Loucy (cell line): ENCODE measurements around the gene PAGE2B.

ENCODE experiments used
- CTCF ChIP-seq: fragments of 200-600 bp; sonication (generic); conservative IDR thresholded peaks from 2 replicates; pipeline ENCODE4 v1.5.1; 2014; ENCODE audit warnings: mild to moderate bottlenecking, antibody characterized with exemption, low read length
- EZH2phosphoT487 ChIP-seq: fragments of 200-600 bp; IDR thresholded peaks from 2 replicates; pipeline ENCODE4 v1.6.1; 2018; ENCODE audit warnings: antibody characterized with exemption, mild to moderate bottlenecking, moderate library complexity, borderline replicate concordance

DNA sequence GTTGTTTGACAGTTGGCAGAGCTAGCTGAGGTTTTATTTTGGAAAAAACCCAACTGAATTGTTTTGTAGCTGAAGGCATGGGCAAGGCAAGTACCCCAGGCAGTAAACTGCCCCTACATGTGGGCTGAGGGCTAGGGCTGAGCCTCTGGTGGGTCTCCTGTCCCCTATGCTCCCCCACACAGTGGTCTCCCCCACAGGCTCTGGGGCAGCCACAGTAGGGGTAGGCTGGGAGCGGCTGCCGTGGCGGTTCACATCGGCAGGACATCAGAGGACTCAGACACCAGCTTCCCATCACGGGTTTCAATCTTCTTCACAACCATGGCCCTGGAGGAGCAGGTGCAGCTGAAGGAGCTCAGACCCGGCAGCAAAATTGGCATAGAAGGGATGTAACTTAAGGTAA is 33.3 kb upstream of the PAGE2B start:
- TF ChIP-seq CTCF (no peak), EZH2phosphoT487 (no peak)
